ENCODE data around the gene ALDH7A1. TPM values are rescaled to one million over a fixed set of nuclear protein-coding genes. Genes with fewer than 3 reads are reported as not detected.
"Not testable (repeated sequence)": the region's sequence is repeated elsewhere in the genome, so short reads cannot be mapped to it uniquely, and the experiment has no call there.

ALDH7A1 gene
- polyA plus RNA-seq, 1 experiment: 81.2 TPM

- CTCF ChIA-PET: interaction anchor here (0.6 to 2.9 kb wide), 8 partner anchors 15 to 1769 kb away, joined by 3 to 14 read pairs (median 4); no protein-coding TSS in a partner anchor
- no peaks in the 10 kb centered on the region for H3K27me3 ChIP-seq (ENCODE audit: control insufficient read depth, insufficient read depth, low read length)
- POLR2A ChIA-PET: interaction anchor here (0.6 kb wide), 1 partner anchor 19 kb away, joined by 6 read pairs; no protein-coding TSS in a partner anchor
- no peak for DNase-seq (ENCODE audit: low read depth)
- TF ChIP-seq CTCF (IDR thresholded peaks at IDR 0.05; ENCODE audit: insufficient read depth, low read depth, low read length): no peak
- no peaks in the 10 kb centered on the region for H3K36me3 ChIP-seq (ENCODE audit: control insufficient read depth, insufficient read depth, low read length)
- no peak overlapping the region for H3K4me3 ChIP-seq (ENCODE audit: low read depth, low read length)
Measured at GRCh38 chr5:126519637-126520592, 75.1 kb downstream of the ALDH7A1 start.

GRCh38 chr5:126519223-126519622 is 75.8 kb downstream of the ALDH7A1 start:
- DNase-seq (ENCODE audit: low read depth); H3K4me3 ChIP-seq (ENCODE audit: low read depth, low read length); H3K36me3 ChIP-seq (ENCODE audit: control insufficient read depth, insufficient read depth, low read length); H3K27me3 ChIP-seq (ENCODE audit: control insufficient read depth, insufficient read depth, low read length): not testable (repeated sequence)
- ChIA-PET CTCF (interaction anchor here (0.6 to 2.3 kb wide), 4 partner anchors 19 to 180 kb away, joined by 3 to 6 read pairs (median 4); no protein-coding TSS in a partner anchor), POLR2A (interaction anchor here (0.6 to 0.7 kb wide), 2 partner anchors 11 to 20 kb away, joined by 4 to 12 read pairs; no protein-coding TSS in a partner anchor)

- no peak for DNase-seq (ENCODE audit: low read depth)
- Histone ChIP-seq H3K27me3 (ENCODE audit: control insufficient read depth, insufficient read depth, low read length) (no peaks in the 10 kb centered on the region), H3K36me3 (ENCODE audit: control insufficient read depth, insufficient read depth, low read length) (no peaks in the 10 kb centered on the region), H3K4me3 (ENCODE audit: low read depth, low read length) (no peak overlapping the region)
- TF ChIP-seq CTCF (IDR thresholded peaks at IDR 0.05; ENCODE audit: insufficient read depth, low read depth, low read length): no peak
- ChIA-PET POLR2A (no interaction called here), CTCF (interaction anchor here (0.7 kb wide), 2 partner anchors 22 to 116 kb away, joined by 3 to 4 read pairs; no protein-coding TSS in a partner anchor)
Measured at GRCh38 chr5:126516852-126517251, 78.2 kb downstream of the ALDH7A1 start.

GRCh38 chr5:126516133-126516532 is 78.9 kb downstream of the ALDH7A1 start:
- POLR2A ChIA-PET: no interaction called here
- Histone ChIP-seq H3K36me3 (ENCODE audit: control insufficient read depth, insufficient read depth, low read length) (no peaks in the 10 kb centered on the region), H3K4me3 (ENCODE audit: low read depth, low read length) (no peak overlapping the region), H3K27me3 (ENCODE audit: control insufficient read depth, insufficient read depth, low read length) (no peaks in the 10 kb centered on the region)
- DNase-seq (ENCODE audit: low read depth): no peak
- no peak for TF ChIP-seq CTCF (IDR thresholded peaks at IDR 0.05; ENCODE audit: insufficient read depth, low read depth, low read length)
- CTCF ChIA-PET: interaction anchor here (0.7 kb wide), 2 partner anchors 23 to 115 kb away, joined by 3 to 4 read pairs; no protein-coding TSS in a partner anchor

- no peak overlapping the region for H3K4me3 ChIP-seq (ENCODE audit: low read depth, low read length)
- no peaks in the 10 kb centered on the region for H3K27me3 ChIP-seq (ENCODE audit: control insufficient read depth, insufficient read depth, low read length)
- no peak for DNase-seq (ENCODE audit: low read depth)
- TF ChIP-seq CTCF (IDR thresholded peaks at IDR 0.05; ENCODE audit: insufficient read depth, low read depth, low read length): no peak
- POLR2A ChIA-PET: no interaction called here
- CTCF ChIA-PET: no interaction called here
- H3K36me3 ChIP-seq (ENCODE audit: control insufficient read depth, insufficient read depth, low read length): no peaks in the 10 kb centered on the region
Measured at GRCh38 chr5:126515337-126515736, 79.7 kb downstream of the ALDH7A1 start.
